HG02763 (cell line): ENCODE measurements around the gene AAMP.
"Not testable (repeated sequence)": the region's sequence is repeated elsewhere in the genome, so short reads cannot be mapped to it uniquely, and the experiment has no call there.

Experiments
- ATAC-seq: cut with Tn5 transposase; IDR thresholded peaks from one replicate; pipeline ENCODE4 v1.9.1; 2021; ENCODE audit warnings: mild to moderate bottlenecking, moderate library complexity; ENCODE audit not compliant: unreplicated experiment

The AAMP gene, protein sequence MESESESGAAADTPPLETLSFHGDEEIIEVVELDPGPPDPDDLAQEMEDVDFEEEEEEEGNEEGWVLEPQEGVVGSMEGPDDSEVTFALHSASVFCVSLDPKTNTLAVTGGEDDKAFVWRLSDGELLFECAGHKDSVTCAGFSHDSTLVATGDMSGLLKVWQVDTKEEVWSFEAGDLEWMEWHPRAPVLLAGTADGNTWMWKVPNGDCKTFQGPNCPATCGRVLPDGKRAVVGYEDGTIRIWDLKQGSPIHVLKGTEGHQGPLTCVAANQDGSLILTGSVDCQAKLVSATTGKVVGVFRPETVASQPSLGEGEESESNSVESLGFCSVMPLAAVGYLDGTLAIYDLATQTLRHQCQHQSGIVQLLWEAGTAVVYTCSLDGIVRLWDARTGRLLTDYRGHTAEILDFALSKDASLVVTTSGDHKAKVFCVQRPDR

DNA sequence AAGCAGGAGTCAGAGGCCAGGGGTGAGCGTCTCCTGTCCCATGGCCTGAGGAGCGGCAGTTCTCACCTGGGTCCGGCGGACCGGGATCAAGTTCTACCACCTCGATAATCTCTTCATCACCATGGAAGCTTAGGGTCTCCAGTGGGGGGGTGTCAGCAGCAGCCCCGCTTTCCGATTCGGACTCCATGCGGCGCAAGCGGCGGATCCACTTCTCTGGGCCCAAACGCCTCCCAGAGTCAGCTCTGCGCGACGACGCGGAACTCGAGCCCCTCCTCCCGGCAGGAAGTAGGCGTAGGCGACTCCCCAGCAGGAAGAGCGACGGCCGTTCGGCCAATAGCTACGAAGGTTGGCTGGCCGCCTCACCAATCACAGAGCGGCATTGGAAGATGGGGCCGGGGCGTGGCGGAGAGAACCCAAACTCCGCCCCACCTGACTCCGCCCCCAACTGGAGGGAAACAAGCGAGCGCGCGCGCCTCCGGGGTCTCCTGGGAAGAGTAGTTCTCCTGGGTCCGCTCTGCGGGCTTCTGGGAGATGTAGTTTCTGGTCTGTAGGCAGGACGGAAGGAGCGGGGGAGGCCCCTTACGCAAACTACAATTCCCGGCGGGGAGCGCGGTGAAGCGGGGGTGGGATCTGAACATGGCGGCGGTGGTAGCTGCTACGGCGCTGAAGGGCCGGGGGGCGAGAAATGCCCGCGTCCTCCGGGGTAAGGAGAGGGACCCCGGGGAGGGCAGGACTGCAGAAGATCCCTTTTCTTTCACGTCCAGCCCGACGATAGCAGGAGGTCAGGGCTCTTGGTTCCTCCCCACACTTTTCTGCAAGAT is at the start of gene AAMP, which contains the start of gene PNKD:
TSS of gene AAMP (minus strand) at position 238 of the 821 bp plus-strand sequence. CDS start at position 187, 51 bp downstream.
TSS of gene PNKD (plus strand) at position 620 of the 821 bp plus-strand sequence. CDS start at position 637, 17 bp downstream.
- peak; percentile 91 for ATAC-seq

DNA sequence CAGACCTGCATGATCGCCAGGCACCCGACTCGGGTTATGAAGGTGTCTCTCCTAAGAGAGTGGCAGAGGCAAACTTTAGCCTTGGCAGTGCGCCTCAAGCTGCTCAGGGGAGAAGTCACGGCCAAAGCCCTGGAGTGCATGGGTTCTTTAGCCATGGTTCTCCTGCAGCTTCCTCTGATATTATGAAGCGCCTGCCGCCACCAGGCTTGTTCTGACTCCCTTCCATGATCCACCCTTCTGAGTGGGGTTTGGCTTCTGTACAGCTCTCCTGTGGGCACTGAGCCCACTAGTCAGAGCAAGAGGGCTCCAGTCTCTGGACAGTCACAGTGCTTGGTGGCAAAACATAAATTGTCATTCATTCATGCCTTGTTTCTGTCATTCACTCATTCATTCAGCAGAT is 48.3 kb upstream of the AAMP start:
- no peak for ATAC-seq

DNA sequence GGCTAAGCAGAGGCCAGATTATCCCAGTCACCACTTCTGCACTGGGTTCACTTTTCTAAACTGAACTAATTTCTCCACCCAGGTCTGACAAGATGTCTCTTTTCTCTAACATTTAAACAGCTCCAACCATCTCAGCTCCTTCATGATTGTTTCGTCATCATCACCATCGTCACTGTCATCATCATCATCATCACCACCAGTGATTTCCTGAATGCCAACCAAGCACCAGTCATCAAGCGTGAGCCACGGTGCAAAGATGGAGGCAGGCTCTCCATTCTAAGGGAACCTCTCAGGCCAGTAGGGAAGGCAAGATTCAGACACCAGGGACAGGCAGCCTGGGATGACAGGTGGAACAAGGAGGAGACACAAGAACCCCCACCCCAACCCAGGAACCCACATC is 47.9 kb upstream of the AAMP start:
- ATAC-seq: no peak

DNA sequence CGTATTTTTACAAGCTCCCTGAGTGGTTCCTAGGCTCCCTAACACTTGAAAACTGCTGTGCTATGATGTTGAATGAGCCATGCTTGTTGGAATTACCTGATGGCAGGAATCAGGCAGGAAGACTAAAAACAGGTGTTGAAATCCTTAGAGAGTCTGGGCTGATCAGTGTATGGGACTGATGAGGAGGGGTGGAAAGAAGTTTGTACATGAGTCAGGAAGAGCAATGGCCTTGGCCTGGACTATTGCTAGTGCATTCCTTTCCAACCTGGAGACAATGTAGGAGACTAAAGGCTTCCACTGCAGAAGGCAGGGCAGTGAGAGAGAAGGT is 47.3 kb upstream of the AAMP start:
- no peak for ATAC-seq

DNA sequence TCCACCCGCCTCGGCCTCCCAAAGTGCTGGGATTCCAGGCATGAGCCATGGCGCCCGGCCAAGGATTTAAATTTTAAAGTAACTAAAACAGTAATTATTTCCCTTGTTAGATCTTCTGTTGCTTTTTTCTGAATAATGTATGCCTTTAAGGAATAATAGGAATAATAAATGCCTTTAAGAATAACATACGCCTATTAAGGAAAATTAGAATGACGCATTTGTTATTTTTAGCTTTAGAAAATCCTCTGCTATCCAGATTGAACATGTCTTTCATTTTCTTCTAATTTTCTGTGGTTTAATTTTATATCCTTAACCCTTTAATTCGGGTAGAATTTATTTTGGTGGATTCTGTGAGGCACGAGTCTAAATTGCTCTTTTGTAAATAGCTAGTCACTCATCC is 45.5 kb upstream of the AAMP start:
- ATAC-seq: no peak

DNA sequence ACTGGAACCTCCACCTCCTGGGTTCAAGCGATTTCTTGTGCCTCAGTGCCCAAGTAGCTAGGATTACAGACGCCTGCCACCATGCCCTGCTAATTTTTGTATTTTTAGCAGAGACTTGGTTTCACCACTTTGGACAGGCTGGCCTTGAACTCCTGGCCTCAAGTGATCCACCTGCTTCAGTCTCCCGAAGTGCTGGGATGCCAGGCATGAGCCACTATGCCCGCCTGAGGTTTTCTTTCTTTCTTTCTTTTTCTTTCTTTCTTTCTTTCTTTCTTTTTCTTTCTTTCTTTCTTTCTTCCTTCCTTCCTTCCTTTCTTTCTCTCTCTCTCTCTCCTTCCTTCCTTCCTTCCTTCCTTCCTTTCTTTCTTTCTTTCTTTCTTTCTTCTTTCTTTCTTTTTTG is 44.8 kb upstream of the AAMP start:
- not testable (repeated sequence) for ATAC-seq

DNA sequence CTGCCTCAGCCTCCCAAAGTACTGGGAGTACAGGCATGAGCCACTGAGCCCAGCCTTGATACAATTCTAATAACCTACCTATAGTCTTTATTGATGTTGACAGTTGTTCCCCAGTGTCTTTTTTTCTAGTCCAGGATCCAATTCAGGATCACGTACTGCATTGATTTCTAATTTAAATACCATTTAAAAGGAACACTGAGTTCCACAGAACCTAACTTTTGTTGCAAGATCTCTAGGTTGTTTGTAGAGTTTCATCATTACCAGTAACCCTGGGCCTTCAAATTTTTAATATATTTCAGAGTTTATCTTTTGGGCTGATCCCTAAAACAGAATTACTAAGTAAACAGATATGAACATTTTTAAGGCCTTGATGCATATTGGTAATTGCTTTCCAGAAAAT is 43.4 kb upstream of the AAMP start:
- no peak for ATAC-seq

DNA sequence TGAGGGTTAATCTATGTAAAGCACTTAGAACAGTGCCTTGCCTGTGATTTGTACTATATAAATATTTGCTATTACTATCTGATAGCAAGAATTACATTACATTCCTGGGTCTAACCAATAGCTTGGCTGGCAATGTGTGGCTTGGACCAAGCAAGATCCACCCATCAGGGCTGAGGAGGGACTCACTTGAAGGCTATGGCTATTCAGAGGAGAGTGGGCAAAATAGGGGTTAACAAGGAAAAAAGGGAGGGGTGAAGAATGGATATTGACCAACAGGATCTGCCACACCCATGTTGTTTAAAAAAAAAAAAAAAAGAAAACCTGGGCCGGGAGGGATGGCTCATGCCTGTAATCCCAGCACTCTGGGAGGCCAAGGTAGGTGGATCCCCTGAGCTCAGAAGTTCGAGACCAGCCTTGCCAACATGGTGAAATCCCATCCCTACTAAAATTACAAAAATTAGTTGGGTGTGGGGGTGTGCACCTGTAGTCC is 42.4 kb upstream of the AAMP start:
- no peak for ATAC-seq

DNA sequence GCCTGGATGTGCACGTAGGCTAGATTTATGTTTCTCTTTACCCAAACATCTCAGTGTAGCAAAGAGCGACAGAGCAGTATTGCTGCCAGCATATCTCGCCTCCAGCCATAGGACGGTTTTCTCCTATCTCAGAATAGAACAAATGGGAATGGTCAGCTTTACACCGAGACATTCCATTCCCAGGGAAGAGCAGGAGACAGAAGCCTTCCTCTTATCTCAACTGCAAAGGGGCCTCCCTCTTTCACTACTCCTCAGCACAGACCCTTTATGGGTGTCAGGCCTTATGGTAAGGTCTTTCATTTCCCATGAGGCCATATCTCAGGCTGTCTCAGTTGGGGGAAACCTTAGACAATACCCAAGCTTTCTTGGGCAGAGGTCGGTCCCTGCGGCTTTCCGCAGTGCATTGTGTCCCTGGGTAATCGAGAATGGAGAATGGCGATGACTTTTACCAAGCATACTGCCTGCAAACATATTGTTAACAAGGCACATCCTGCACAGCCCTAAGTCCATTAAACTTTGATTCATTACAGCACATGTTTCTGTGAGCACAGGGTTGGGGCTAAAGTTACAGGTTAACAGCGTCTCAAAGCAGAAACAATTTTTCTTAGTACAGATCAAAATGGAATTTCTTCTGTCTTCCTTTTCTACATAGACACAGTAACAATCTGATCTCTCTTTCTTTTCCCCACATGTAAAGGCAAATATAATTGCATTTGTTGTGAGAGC is 41.8 kb upstream of the AAMP start:
- not testable (repeated sequence) for ATAC-seq

DNA sequence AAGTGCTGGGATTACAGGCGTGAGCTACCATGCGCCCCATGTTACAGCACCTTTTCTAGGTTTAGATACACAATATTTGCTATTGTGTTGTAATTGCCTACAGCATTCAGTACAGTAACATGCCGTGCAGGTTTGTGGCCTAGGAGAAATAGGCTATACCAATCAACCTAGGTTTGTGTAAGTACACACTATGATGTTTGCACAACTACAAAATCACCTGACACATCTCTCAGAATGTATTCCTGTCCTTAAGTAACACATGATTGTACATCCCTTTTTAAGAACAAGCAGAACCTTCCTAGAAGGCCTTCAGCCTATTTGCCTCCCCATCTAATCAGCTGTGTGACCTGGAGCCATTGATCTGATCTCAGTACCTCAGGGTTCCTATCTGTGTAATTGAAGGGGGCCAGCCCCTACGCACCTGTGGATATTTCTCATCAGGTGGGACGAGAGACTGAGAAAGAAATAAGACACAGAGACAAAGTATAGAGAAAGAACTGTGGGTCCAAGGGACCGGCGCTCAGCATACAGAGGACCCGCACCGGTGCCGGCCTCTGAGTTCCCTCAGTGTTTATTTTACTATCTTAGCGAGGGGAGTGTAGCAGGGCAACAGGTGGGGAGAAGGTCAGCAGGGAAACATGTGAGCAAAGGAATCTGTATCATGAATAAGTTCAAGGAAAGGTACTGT is 41.1 kb upstream of the AAMP start:
- ATAC-seq: no peak

DNA sequence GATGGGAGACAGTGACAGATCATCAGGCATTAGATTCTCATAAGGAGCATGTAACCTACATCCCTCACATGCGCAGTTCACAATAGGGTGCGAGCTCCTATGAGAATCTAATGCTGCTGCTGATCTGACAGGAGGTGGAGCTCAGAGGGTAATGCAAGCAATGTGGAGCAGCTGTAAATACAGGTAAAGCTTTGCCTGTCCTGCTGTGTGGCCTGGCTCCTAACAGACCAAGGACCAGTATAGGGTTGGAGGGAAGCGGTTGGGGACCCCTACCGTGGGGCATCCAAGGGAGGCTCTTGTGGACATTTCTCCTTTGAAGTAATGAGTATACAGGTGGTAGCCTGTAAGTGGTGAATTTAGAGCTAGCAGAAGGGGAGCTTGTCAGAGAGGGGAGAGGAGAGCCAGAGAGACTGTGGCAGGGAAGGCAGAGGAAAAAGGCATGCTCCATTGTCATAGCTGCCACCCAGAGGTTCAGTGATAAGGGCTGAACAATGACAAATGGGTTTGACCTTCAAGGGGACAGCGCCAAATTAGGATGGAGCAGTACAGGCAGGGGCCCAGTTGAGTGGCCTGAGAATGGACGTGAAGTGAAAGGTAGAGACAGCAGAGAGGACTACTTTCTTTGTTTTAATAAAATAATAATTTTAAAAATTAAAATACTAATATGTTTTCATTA is 37.6 kb upstream of the AAMP start:
- no peak for ATAC-seq

DNA sequence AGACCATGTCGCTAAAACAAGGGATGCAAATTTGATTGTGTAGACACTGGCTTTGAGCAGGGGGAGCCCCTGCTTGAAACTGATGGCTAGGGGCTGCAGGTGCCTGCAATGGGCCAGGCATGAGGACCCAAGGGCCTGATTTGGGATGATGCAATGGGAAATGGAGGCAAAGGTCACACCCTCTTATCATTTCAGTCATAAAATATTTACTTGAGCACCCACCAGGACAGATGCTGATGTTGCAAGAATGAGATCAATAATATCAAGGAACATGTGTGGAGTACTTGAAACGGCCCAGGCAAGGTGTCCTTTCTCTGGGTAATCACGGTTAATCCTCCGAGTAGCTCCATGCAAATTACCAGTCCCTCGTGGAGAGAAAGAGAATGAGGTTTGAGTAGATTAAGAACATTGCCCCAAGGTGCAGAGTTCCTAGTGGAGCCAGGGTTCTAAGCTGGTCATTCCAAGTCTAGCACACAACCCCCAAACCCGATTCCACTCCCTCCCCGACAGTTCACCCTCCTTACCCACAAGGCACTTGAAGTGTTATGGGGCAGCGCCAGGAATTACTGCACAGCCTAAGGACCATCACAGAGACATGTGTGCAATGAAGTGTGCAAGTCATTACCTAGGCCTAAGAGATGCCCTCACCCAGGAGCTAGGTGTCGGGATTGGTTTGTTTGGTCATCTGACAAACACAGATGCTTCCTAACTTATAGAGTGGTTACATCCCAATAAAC is 36.4 kb upstream of the AAMP start:
- no peak for ATAC-seq

DNA sequence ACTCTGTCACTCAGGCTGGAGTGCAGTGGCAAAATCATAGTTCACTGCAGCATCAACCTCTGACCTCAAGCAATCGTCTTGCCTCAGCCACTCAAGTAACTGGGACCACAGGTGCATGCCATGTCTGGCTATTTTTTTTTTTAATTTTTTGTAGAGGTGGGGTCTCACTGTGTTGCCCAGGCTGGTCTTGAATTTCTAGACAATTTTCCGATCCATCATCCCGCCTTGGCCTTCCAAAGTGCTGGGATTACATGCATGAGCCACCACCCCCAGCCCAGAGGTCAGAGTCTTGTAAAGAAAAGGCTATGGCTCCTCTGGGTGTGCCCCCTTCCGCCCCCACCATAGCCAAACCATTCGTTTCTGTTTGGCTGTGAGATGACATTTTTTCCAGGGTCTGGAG is 35.4 kb upstream of the AAMP start:
- no peak for ATAC-seq

DNA sequence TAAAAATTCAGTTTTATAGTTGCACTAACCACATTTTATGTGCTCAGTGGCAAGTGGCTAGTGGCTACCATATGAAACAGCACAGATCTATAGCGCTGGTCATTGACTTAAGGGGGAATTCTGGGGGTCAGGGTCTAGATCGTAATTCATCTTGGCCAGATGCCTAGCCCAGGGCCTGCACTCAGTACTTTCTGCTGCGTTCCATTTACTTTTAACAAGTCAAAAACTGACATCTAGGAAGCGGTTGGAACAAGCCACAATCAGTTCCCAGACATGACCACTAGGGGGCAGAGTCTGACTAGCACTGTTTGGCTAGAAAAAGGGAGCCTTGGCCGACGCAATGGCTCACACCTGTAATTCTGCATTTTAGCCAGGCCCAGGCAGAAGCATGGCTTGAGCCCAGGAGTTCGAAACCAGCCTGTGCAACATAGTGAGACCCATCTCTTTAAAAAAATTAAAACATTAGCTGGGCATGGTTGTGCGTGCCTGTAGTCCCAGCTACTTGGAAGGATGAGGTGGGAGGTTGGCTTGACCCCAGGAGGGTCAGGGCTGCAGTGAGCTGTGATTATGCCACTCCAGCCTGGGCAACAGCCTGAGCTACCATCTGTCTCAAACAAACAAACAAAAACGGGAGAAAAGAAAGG is 31.4 kb upstream of the AAMP start:
- peak; percentile 63 for ATAC-seq

DNA sequence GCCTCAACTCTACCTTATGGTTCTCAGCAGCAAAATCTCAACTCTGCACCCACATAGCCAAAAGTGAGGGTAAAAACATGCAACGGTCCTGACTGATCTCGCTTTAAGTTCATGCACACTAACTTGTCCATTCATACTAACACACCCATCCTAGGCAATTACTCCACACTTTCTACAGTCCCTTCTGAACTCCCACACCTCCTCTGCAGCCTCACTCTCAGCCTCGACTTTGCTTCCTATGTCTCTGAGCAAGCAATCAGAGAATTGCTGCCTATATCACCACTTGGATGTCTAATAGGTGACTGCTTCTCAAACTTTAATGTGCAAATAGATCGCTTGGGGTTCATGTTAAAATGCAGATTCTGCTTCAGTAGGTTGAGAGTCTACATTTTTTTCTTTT is 30.2 kb upstream of the AAMP start:
- ATAC-seq: no peak

DNA sequence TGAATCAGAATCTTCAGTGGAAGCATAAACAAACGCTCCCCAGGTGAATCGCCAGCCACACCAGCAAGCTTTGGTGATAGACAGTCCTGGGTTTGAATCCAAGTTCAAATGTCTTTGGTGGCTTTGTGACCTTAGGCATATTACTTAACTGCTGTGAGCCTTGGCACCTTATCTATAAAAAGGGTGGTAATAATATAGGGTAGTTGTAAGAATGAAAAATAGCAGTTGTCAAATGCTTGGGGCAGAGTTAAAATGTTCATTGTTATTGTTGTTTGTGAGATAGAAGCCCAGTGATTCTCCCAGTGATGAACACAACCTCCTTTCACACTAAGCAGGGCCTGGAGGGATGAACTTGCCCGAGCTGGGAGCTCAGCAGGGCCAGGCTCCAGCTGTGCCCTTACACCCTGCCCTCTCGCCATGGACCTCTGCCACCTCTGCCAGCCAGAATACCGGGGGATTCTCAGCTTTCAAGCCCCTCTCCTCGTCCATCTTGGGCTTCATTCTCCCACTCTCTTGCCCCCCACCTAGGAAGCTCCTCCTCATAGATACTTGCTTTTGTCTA is 28.5 kb upstream of the AAMP start:
- ATAC-seq: no peak

DNA sequence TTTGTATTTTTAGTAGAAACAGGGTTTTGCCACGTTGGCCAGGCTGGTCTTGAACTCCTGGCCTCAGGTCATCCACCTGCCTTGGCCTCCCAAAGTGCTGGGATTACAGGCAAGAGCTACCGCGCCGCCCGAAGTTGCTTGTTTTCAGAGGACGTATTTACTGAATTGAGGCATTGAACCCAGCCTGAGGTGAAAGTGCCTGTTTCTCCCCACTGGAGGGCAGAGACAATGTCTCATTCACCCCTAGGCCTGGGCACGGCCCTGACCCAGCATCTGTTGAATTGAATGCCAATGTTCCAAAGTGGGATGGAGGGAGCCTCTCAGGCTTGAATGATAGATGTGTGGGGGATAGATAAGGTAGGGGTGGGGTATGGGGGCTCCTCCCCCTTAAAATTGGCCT is 26.9 kb upstream of the AAMP start:
- no peak for ATAC-seq

DNA sequence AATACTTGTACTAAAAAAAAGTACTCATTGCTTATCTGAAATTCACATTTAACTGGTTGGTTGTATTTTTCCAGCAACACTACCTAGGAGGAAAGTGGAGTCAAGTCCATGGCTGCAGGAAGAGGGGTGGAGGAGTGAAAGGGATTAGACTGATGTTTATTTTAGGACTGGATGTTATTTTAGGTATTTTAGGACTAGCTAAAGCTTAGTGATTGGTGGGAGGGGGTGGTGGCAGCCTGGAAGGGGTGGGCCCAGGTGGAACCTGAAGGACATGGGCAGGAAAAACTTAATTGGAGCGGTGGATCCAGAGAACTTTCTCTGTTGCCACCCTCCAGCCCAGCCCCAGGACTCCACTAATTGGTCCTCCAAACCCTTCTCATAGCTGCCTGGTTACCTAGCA is 26.3 kb upstream of the AAMP start:
- no peak for ATAC-seq

DNA sequence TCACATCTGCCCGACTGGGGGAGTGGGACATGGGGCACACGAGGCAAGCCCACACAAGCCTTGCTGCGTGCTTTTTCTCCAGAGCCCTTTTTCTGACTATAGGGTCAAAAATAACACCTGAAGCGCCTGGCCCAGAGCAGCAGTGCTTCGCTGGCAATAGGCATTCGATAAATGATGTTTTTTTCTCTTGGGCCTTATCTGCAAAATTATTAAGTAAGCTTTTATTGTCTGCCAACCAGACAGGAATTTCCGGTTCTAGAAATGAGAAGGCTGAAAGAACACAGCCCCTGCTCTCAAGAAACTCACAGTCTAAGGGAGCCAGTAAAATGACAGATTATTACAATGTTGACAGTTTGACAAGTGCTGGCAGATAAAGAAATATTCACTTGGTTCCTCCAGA is 25.1 kb upstream of the AAMP start:
- ATAC-seq: no peak
